T-helper 9 cell (primary cell): ENCODE data around the gene C1QTNF6.
"Not testable (repeated sequence)": the region's sequence is repeated elsewhere in the genome, so short reads cannot be mapped to it uniquely, and the experiment has no call there.

Source experiments
- DNase-seq: peaks from one replicate; pipeline ENCODE4 v3.0.0-alpha.2; 2020
- total RNA-seq, 2 donors: gene quantifications; one replicate each; lab custom pipeline; 2026; lab: John Stamatoyannopoulos, UW

C1QTNF6 gene
- 12.0 to 13.8 reads per million in 2 donors for total RNA-seq

GRCh38 chr22:37187891-37188761 is at the start of gene C1QTNF6:
C1QTNF6 (minus strand) TSS chr22:37188247; CDS start chr22:37188213, 34 bp downstream.
- DNase-seq = no peak

- DNase-seq = no peak
Observed at GRCh38 chr22:37235897-37236607, 48.0 kb upstream of the C1QTNF6 start.

GRCh38 chr22:37234736-37235711 is 47.0 kb upstream of the C1QTNF6 start:
- no peak for DNase-seq

- DNase-seq = no peak
Observed at GRCh38 chr22:37233751-37234631, 45.9 kb upstream of the C1QTNF6 start.

GRCh38 chr22:37233371-37233750 is 45.3 kb upstream of the C1QTNF6 start:
- DNase-seq = not testable (repeated sequence)

GRCh38 chr22:37232140-37232998 is 44.3 kb upstream of the C1QTNF6 start:
- no peak for DNase-seq

GRCh38 chr22:37231406-37232139 is 43.5 kb upstream of the C1QTNF6 start:
- no peak for DNase-seq

GRCh38 chr22:37230673-37231405 is 42.8 kb upstream of the C1QTNF6 start:
- DNase-seq = no peak

- DNase-seq = peak; percentile 85
Observed at GRCh38 chr22:37229805-37230672, 42.0 kb upstream of the C1QTNF6 start.

GRCh38 chr22:37229012-37229804 is 41.2 kb upstream of the C1QTNF6 start:
- DNase-seq = no peak

- DNase-seq = no peak
Observed at GRCh38 chr22:37228106-37229011, 40.3 kb upstream of the C1QTNF6 start.

GRCh38 chr22:37226514-37226913 is 38.5 kb upstream of the C1QTNF6 start:
- no peak for DNase-seq

- DNase-seq = no peak
Observed at GRCh38 chr22:37226087-37226486, 38.0 kb upstream of the C1QTNF6 start.

- DNase-seq = no peak
Observed at GRCh38 chr22:37225481-37225880, 37.4 kb upstream of the C1QTNF6 start.

- no peak for DNase-seq
Observed at GRCh38 chr22:37224757-37225420, 36.8 kb upstream of the C1QTNF6 start.
